Kidney (tissue), 14 donors: Measurements from ENCODE around the gene CTAG1B. TPM values are rescaled to one million over a fixed set of nuclear protein-coding genes. Genes with fewer than 3 reads are reported as not detected.
A peak's percentile ranks its signal among the peaks of the same experiment; 100 is the strongest.
"Not testable (repeated sequence)": the region's sequence is repeated elsewhere in the genome, so short reads cannot be mapped to it uniquely, and the experiment has no call there.

ENCODE experiments used
- DNase-seq, 5 donors: peaks; one replicate each; pipeline ENCODE4 v3.0.0-alpha.2; 2013 to 2020
- FAIRE-seq: peaks from 2 replicates; lab custom pipeline; 2012; peaks lifted over from hg19 to GRCh38; lab: Jason Lieb, UNC
- H3K27ac ChIP-seq, 2 donors: one replicate each; pipeline ENCODE4 v1.7.0; 2013; ENCODE audit warnings: low read depth in 2 of 2, low read length in 2 of 2, inconsistent platforms in 1 of 2
- H3K27me3 ChIP-seq: one replicate; pipeline ENCODE4 v1.7.1; 2013; ENCODE audit warnings: low read length, inconsistent platforms; ENCODE audit not compliant: control insufficient read depth, insufficient read depth
- H3K36me3 ChIP-seq, 3 donors: one replicate each; pipeline versions ENCODE4 v1.7.0 to v1.7.1; 2013; ENCODE audit warnings: low read length in 3 of 3, control low read depth in 1 of 3, inconsistent platforms in 1 of 3; ENCODE audit not compliant: insufficient read depth in 3 of 3, control insufficient read depth in 2 of 3
- H3K4me1 ChIP-seq, 3 donors: one replicate each; pipeline versions ENCODE4 v1.7.0 to v1.7.1; 2013; ENCODE audit warnings: low read length in 3 of 3, inconsistent platforms in 1 of 3, low read depth in 1 of 3; ENCODE audit not compliant: control insufficient read depth in 2 of 3, insufficient read depth in 2 of 3
- H3K4me3 ChIP-seq, 3 donors: one replicate each; pipeline versions ENCODE4 v1.7.0 to v1.8.1; 2013; ENCODE audit warnings: low read length in 3 of 3, control low read depth in 1 of 3, inconsistent platforms in 1 of 3
- H3K9ac ChIP-seq, 3 donors: one replicate each; pipeline versions ENCODE4 v1.7.0 to v1.7.1; 2013; ENCODE audit warnings: low read length in 3 of 3, control low read depth in 1 of 3, inconsistent platforms in 1 of 3
- H3K9me3 ChIP-seq, 3 donors: one replicate each; pipeline versions ENCODE4 v1.7.0 to v1.7.1; 2013; ENCODE audit warnings: low read length in 3 of 3, control low read depth in 1 of 3, inconsistent platforms in 1 of 3; ENCODE audit not compliant: control insufficient read depth in 2 of 3, insufficient read depth in 1 of 3
- CTCF ChIP-seq: IDR thresholded peaks from 3 replicates; pipeline ENCODE4 v1.5.1; 2012; ENCODE audit warnings: mild to moderate bottlenecking, moderate library complexity, borderline replicate concordance; ENCODE audit not compliant: insufficient read depth; ENCODE audit errors: extremely low read depth
- intact Hi-C: fragments of 100-400 bp; cut with DNase I; formaldehyde crosslinking; loops from one replicate; pipeline ENCODE4 v1.11.1; 2022
- polyA plus RNA-seq: library from polyadenylated mRNA; stranded (reverse); fragments of 350-450 nt; fragmentation: Illumina TruSeq; extraction: RNeasy Lipid Tissue Mini Kit (QIAGEN cat#74804); gene quantifications from one replicate; pipeline ENCODE4 v1.2.3, GENCODE V29; 2014; ENCODE audit warnings: low read depth, low replicate concordance; ENCODE audit not compliant: insufficient read depth
- total RNA-seq: library from RNA; stranded (reverse); fragmentation: NEBNext Ultra II Directional; extraction: Animal tissue kit (Norgen Biotek cat#: 25700); gene quantifications from one replicate; pipeline ENCODE4 v1.2.1, GENCODE V29; 2021
- donor health status: control.
- donor health status: control.
- donor health status: control.
- donor health status: control.
- donor health status: control.
- donor health status: DM: yes; HTN: yes; CAD: no.
- donor health status: Normal renal cell carcinoma (clear cell type).

CTAG1B gene
- total and polyA plus RNA-seq, 2 donors from 2014 or later: not detected

DNA sequence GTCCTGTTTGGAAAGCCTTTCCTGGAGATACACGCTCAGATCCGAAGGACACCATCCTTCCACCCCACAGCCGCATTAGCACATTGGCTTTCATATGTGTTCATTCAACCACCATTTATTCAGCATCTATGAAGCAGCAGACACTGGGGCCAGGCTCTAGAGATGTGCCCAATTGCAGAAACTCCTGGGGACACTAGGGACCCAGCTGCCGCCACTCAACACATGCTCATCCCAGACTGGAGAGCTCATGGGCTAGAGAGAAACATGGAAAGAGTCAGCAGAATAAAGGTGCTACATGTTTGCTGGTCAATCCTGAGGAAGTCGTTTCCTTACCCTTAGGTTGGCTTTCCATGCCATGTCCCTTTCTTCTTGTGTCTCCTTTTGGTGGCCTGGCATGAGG lies 26.6 kb downstream of the CTAG1B start:
- Histone ChIP-seq H3K9ac (no peak overlapping the region), H3K4me3 (no peak overlapping the region), H3K9me3 (no peaks in the 10 kb centered on the region), H3K27me3 (no peaks in the 10 kb centered on the region), H3K36me3 (no peaks in the 10 kb centered on the region), H3K27ac (no peak overlapping the region), H3K4me1 (no peaks in the 10 kb centered on the region)
- FAIRE-seq: no peak
- intact Hi-C loops: no loop called here
- no peak for DNase-seq
- TF ChIP-seq CTCF: no peak

GRCh38 chrX:154590415-154590814 lies 28.7 kb downstream of the CTAG1B start:
- H3K4me3 ChIP-seq, H3K36me3 ChIP-seq, H3K27me3 ChIP-seq, H3K9ac ChIP-seq, H3K9me3 ChIP-seq, H3K27ac ChIP-seq, DNase-seq, H3K4me1 ChIP-seq, intact Hi-C loops: not testable (repeated sequence)
- FAIRE-seq: peak; percentile 95

DNA sequence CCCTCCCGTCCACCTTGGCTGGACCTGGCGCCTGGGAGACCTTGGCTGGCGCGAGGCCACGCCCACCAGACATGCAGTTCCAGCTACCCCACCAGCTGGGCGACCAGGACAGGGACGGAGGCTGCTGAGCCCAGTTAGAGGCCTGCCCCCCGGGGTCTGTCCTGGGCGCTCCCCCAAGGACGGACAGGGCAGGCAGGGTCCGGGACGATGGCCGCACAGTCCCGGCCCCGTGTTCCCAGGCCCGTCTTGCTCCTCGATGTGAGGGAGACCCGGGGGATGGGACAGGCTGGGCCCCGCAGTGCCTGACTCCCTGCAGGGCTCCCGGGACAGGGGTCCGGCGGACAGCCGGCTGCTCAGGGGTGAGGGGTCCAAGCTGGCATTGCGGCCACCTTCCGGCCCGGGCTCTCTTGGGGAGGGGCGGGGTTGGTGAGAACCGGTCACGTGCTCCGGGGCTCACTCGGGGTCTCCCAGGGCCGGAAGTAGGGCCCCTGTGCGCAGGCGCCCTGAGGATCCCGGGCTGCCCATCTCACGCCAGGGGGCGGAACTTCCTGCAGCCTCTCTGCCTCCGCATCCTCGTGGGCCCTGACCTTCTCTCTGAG lies 34.4 kb downstream of the CTAG1B start, which contains the start of gene CTAG1A:
TSS of gene CTAG1A (plus strand) at position 549 of the 599 bp plus-strand sequence. CDS start 74 bp downstream, outside the sequence.
- H3K9ac ChIP-seq, H3K4me3 ChIP-seq, DNase-seq, H3K9me3 ChIP-seq, H3K27ac ChIP-seq, FAIRE-seq, intact Hi-C loops, H3K4me1 ChIP-seq, H3K27me3 ChIP-seq, H3K36me3 ChIP-seq: not testable (repeated sequence)

GRCh38 chrX:154582994-154583393 lies 36.1 kb downstream of the CTAG1B start:
- FAIRE-seq, H3K9me3 ChIP-seq, DNase-seq, H3K4me3 ChIP-seq, H3K4me1 ChIP-seq, H3K9ac ChIP-seq, H3K36me3 ChIP-seq, H3K27me3 ChIP-seq, intact Hi-C loops, H3K27ac ChIP-seq: not testable (repeated sequence)

GRCh38 chrX:154575076-154575475 lies 44.0 kb downstream of the CTAG1B start:
- H3K4me1 ChIP-seq, H3K36me3 ChIP-seq, H3K4me3 ChIP-seq, FAIRE-seq, DNase-seq, H3K27ac ChIP-seq, H3K9me3 ChIP-seq, intact Hi-C loops, H3K9ac ChIP-seq, H3K27me3 ChIP-seq: not testable (repeated sequence)

- H3K27ac ChIP-seq, DNase-seq, intact Hi-C loops, H3K4me1 ChIP-seq, H3K9me3 ChIP-seq, H3K9ac ChIP-seq, FAIRE-seq, H3K4me3 ChIP-seq, H3K36me3 ChIP-seq, H3K27me3 ChIP-seq: not testable (repeated sequence)
Observed at GRCh38 chrX:154573061-154573460, 46.0 kb downstream of the CTAG1B start.

DNA sequence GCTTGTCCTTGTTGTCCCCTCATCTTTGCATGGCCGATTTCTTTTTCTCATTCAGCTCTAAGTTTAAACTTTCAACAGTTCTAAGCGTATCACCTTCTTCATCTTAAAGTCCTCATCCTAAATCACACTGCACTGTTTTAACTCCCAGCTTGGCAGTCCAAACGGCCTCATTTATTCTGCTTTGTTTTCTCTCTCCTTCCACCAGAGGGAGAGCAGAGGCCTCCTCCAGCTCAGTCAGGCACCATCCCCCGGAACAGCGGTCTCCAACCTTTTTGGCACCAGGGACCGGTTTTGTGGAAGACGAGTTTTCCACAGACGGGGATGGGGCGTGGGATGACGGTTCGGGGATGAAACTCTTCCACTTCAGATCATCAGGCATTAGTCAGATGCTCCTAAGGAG lies 48.7 kb downstream of the CTAG1B start:
- DNase-seq, H3K36me3 ChIP-seq, H3K9ac ChIP-seq, H3K4me3 ChIP-seq, FAIRE-seq, H3K27ac ChIP-seq, H3K9me3 ChIP-seq, H3K27me3 ChIP-seq, H3K4me1 ChIP-seq, intact Hi-C loops: not testable (repeated sequence)
